Transverse colon (tissue), 4 donors: ENCODE results near the gene NUP205.

Source experiments
- CTCF ChIP-seq, 5 experiments: fragments of 200-600 bp in 3 of 5; fragments of 450-650 bp in 2 of 5; sonication (generic) in 3 of 5; IDR thresholded peaks; 1 replicate in 2 of 5; 2 replicates in 3 of 5; pipeline ENCODE4 v1.5.1; 2016 to 2017; ENCODE audit warnings: antibody characterized with exemption in 5 of 5, inconsistent platforms in 3 of 5, mild to moderate bottlenecking in 2 of 5, moderate library complexity in 1 of 5
- EP300 ChIP-seq: sonication (generic); formaldehyde crosslinking; IDR thresholded peaks from one replicate; pipeline ENCODE4 v1.6.1; 2017; ENCODE audit warnings: antibody characterized with exemption, low read depth
- POLR2A ChIP-seq: fragments of 450-650 bp; IDR thresholded peaks from one replicate; pipeline ENCODE4 v1.6.1; 2016; ENCODE audit warnings: antibody characterized with exemption, mild to moderate bottlenecking, moderate library complexity
- POLR2AphosphoS5 ChIP-seq, 3 donors: sonication (generic); formaldehyde crosslinking; IDR thresholded peaks; one replicate each; pipeline ENCODE4 v1.6.1; 2016; ENCODE audit warnings: antibody characterized with exemption in 3 of 3

DNA sequence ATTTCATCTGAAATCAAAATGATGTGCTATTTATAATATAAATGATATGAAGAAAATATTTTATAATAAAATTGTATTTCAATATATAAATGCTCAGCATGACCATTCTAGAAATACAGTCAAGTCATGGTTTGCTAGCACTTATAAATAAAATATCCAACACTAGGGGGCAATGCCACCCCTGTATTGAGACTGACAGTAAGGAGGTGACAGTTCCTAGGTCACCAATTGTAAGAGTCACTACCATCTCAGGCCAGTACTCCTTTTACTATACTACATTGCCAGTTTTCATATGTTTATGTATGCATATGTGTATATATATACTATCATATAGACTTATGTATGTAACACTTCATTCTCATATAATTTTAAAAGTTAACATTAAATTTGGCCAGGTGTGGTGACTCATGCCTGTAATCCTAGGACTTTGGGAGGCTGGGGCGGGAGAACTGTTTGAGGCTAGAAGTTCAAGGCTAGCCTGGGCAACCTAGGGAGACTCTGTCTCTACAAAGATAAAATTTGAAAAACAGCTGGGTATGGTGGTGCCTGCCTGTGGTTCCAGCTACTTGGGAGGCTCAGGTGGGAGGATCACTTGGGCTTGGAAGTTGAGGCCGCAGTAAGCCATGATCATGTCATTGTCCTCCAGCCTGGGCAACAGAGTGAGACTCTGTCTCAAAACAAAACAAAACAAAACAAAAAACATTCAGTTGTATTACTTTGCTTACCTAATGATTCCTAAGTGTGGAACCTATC is 45.4 kb upstream of the NUP205 start:
- TF ChIP-seq EP300 (no peak), CTCF (IDR thresholded peaks at IDR 0.05) (peak in 4 of 5 experiments; percentile 43 to 59 (median 50)), POLR2A (no peak), POLR2AphosphoS5 (IDR thresholded peaks at IDR 0.05) (no peak)
